ENCODE measurements around the gene CDT1. TPM values are rescaled to one million over a fixed set of nuclear protein-coding genes. Genes with fewer than 3 reads are reported as not detected.

CDT1 gene
- total and polyA plus RNA-seq, 5 donors, result 0.27 to 3.1 (median 0.67) TPM

DNA sequence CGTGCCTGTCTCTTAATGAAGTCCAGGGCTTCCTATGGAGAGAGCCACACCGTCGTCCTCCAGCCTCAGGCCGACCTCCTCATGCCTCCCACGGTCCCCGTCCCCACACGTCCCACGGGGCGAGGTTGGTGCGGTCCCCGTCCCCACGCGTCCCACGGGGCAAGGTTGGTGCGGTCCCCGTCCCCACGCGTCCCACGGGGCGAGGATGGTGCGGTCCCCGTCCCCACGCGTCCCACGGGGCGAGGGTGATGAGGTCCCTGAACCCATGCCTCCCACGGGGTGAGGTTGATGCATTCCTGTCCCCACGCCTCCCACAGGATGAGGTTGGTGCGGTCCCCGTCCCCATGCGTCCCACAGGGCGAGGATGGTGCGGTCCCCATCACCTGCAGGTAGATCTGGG is 32.2 kb downstream of the CDT1 start:
- Histone ChIP-seq H3K9me3 (ENCODE audit: control insufficient read depth, low read length) (no peaks in the 10 kb centered on the region), H3K27me3 (ENCODE audit: control insufficient read depth, insufficient read depth) (no peaks in the 10 kb centered on the region), H3K4me3 (ENCODE audit: low read length) (no peak overlapping the region), H3K27ac (ENCODE audit: low read length) (no peak overlapping the region), H3K4me1 (ENCODE audit: control insufficient read depth, insufficient read depth, low read length) (no peaks in the 10 kb centered on the region)
- ATAC-seq, result no peak
- 95% methylated on average over 33 of the region's 33 CpGs for WGBS
- no peak for DNase-seq
- intact Hi-C loops (cut with DNase I), result no loop called here

DNA sequence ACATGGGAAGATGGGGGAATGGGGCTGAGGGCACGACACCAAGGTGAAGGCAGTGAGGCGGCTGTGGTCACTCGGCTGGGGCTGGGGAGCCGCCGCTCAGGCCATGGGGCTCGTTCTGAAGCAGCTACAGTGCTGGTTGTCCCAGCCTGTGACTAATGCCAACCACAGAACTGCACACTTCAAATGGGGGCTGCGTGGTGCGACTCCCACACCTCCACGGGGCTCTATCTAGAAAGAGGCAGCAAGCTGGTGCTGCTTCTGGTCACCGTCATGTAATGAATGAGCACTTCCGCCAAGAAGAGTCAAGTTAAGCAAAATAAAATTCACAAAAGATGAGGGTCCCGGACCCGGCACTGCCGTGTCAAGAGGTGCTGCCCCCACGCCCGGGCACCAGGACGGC is 33.2 kb downstream of the CDT1 start:
- no peak overlapping the region for H3K4me3 ChIP-seq (ENCODE audit: low read length)

DNA sequence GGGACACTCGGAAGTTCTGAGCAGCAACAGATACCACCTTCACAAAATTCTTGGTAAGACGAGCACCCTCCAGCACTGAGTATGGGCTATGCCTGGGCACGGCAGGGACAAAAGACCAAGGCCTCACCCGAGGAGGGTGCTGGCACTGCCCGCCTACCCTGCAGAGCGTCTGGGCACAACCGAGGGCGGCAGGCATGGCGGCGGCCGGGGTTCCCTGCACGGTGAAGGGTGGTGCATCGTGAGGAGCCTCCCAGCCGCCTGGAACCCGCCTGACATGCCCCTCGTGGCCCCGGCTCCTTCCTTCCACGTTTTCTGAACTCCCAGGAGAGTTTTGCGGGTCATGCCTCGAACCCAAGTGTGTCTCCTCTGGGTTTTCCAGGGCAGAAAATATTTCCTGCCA is 34.2 kb downstream of the CDT1 start:
- intact Hi-C loops (cut with DNase I), result no loop called here
- WGBS, result 93% methylated on average over 20 of the region's 20 CpGs
- H3K27me3 ChIP-seq (ENCODE audit: control insufficient read depth, insufficient read depth), result no peaks in the 10 kb centered on the region
- DNase-seq (no peak), ATAC-seq (no peak)
- H3K4me3 ChIP-seq (ENCODE audit: low read length), result no peak overlapping the region
- H3K27ac ChIP-seq (ENCODE audit: low read length), result no peak overlapping the region
- no peaks in the 10 kb centered on the region for H3K4me1 ChIP-seq (ENCODE audit: control insufficient read depth, insufficient read depth, low read length)
- no peaks in the 10 kb centered on the region for H3K9me3 ChIP-seq (ENCODE audit: control insufficient read depth, low read length)

More for the DNA sequence above, 33.2 kb downstream of the CDT1 start:
- DNase-seq (no peak), ATAC-seq (no peak)
- WGBS, result 91% methylated on average over 17 of the region's 17 CpGs
- H3K4me1 ChIP-seq (ENCODE audit: control insufficient read depth, insufficient read depth, low read length), result no peaks in the 10 kb centered on the region
- intact Hi-C loops (cut with DNase I), result no loop called here
- no peaks in the 10 kb centered on the region for H3K9me3 ChIP-seq (ENCODE audit: control insufficient read depth, low read length)
- H3K27ac ChIP-seq (ENCODE audit: low read length), result no peak overlapping the region
- H3K27me3 ChIP-seq (ENCODE audit: control insufficient read depth, insufficient read depth), result no peaks in the 10 kb centered on the region

DNA sequence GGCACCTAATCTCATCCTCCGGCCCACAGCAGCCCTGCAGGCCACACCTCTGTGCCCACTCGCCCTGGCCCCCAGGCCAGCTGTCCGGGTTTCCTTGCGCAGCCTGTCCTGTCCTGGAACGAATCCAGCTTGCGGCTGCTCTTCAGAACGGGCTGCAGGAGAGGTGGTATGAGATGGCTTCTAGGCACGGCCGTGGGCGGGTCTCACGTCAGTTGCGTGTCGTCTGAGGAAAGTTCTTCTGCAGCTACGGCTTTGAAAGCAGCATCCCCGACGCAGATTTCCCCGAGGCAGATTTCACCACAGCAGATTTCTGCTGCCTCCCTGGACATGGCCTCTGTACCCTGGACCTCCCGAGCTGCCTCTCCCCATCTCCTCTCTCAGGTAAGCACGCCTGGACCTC is 35.0 kb downstream of the CDT1 start:
- ATAC-seq (no peak), DNase-seq (no peak)
- Histone ChIP-seq H3K4me3 (ENCODE audit: low read length) (no peak overlapping the region), H3K27ac (ENCODE audit: low read length) (no peak overlapping the region), H3K4me1 (ENCODE audit: control insufficient read depth, insufficient read depth, low read length) (no peaks in the 10 kb centered on the region), H3K9me3 (ENCODE audit: control insufficient read depth, low read length) (no peaks in the 10 kb centered on the region), H3K27me3 (ENCODE audit: control insufficient read depth, insufficient read depth) (no peaks in the 10 kb centered on the region)
- intact Hi-C loops (cut with DNase I), result no loop called here
- 88% methylated on average over 19 of the region's 19 CpGs for WGBS

DNA sequence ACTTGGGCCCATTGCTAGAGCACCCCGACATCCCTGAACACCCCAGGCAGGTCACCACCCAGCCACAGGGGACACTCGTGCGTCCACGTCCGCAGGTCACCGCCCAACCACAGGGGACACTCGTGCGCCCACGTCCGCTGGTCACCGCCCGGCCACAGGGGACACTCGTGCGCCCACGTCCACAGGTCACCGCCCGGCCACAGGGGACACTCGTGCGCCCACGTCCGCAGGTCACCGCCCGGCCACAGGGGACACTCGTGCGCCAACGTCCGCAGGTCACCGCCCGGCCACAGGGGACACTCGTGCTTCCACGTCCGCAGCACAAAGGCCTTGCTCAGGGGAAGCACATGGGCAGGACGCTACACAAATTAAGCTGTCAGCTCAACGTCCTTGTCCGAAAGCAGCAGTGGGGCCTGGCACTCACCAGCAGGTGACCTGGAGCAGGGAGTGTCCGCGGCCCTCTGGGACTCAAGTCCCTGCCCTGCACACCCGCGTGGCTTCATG is 35.5 kb downstream of the CDT1 start:
- Histone ChIP-seq H3K4me3 (ENCODE audit: low read length) (no peak overlapping the region), H3K27ac (ENCODE audit: low read length) (no peak overlapping the region), H3K9me3 (ENCODE audit: control insufficient read depth, low read length) (no peaks in the 10 kb centered on the region), H3K27me3 (ENCODE audit: control insufficient read depth, insufficient read depth) (no peaks in the 10 kb centered on the region), H3K4me1 (ENCODE audit: control insufficient read depth, insufficient read depth, low read length) (no peaks in the 10 kb centered on the region)
- WGBS, result 90% methylated on average over 39 of the region's 39 CpGs
- intact Hi-C loops (cut with DNase I), result no loop called here
- DNase-seq, result no peak
- no peak for ATAC-seq

DNA sequence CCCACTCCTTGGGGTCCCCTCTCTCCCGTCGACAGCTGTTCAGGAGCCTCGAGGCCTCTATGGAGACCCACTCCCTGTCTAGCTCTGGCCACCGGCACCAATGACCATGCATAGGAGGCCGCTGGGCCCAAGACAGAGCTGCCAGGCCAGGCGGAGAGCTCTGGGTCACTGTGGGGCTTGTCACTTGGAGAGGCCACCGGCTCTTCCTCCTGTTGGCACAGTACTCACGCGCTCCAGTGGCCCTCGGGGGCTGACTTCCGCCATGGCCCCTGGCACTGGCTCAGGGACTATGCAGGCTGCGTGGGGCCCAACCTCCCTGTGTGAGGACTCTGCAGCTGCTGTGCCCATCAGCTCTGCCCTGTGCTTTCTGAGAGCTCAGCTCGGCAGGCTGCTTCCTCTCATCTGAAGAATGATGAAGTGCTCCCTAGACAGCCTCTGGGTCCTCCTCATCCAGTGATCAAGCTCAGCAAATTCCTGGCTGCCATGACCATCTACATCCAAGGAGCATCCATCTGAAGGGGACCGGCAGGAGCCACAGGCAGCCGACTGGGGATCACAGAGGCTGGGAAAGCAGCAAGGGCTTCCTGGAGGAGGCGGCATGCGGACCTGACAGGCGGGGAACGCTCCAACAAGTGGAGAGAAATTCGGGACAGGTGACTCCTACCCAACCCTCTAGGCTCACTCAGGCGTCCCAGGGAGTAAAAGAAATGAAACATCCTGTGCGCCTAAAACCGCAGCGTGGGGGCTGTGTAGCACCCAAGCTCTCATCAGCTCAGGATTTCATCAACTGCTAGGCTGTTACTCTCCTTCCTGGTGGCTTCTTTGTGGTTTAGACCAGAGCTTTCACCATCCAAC is 36.4 kb downstream of the CDT1 start:
- no peak for ATAC-seq
- WGBS, result 92% methylated on average over 24 of the region's 24 CpGs
- Histone ChIP-seq H3K4me1 (ENCODE audit: control insufficient read depth, insufficient read depth, low read length) (no peaks in the 10 kb centered on the region), H3K4me3 (ENCODE audit: low read length) (no peak overlapping the region), H3K9me3 (ENCODE audit: control insufficient read depth, low read length) (no peaks in the 10 kb centered on the region), H3K27ac (ENCODE audit: low read length) (no peak overlapping the region), H3K27me3 (ENCODE audit: control insufficient read depth, insufficient read depth) (no peaks in the 10 kb centered on the region)
- intact Hi-C loops (cut with DNase I), result no loop called here
- no peak for DNase-seq

DNA sequence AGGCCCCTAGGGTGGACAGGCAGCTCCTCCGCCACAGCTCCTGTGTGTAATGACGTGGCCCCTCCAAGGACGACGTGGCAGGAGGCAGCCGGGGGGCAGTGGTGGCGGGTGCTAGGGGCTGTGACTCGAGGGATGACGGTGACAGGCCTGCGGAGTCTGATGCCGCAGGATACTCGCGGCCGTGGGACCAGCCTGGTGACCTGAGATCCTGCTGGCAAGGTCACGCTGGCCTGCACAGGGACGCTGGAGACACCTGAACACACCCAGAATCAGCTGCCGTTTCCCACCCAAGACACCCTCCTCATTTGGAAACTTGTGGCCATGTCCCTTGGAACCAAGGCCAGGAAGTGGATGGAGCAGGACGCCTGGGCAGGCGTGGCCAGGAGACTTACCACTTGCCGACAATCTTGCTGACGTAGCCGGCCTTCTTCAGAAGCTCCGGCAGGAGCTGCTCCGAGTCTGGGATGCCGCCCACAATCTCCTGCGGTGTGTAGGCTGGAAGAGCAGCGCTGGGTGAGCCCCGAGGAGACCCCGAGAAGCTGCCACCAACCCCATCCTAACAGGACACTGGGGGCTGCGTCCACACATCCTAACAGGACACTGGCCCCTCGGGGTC is 37.1 kb downstream of the CDT1 start:
- Histone ChIP-seq H3K9me3 (ENCODE audit: control insufficient read depth, low read length) (no peaks in the 10 kb centered on the region), H3K27ac (ENCODE audit: low read length) (no peak overlapping the region), H3K4me1 (ENCODE audit: control insufficient read depth, insufficient read depth, low read length) (no peaks in the 10 kb centered on the region), H3K27me3 (ENCODE audit: control insufficient read depth, insufficient read depth) (no peaks in the 10 kb centered on the region), H3K4me3 (ENCODE audit: low read length) (no peak overlapping the region)
- 94% methylated on average over 30 of the region's 30 CpGs for WGBS
- ATAC-seq, result no peak
- intact Hi-C loops (cut with DNase I), result no loop called here
- DNase-seq, result no peak

DNA sequence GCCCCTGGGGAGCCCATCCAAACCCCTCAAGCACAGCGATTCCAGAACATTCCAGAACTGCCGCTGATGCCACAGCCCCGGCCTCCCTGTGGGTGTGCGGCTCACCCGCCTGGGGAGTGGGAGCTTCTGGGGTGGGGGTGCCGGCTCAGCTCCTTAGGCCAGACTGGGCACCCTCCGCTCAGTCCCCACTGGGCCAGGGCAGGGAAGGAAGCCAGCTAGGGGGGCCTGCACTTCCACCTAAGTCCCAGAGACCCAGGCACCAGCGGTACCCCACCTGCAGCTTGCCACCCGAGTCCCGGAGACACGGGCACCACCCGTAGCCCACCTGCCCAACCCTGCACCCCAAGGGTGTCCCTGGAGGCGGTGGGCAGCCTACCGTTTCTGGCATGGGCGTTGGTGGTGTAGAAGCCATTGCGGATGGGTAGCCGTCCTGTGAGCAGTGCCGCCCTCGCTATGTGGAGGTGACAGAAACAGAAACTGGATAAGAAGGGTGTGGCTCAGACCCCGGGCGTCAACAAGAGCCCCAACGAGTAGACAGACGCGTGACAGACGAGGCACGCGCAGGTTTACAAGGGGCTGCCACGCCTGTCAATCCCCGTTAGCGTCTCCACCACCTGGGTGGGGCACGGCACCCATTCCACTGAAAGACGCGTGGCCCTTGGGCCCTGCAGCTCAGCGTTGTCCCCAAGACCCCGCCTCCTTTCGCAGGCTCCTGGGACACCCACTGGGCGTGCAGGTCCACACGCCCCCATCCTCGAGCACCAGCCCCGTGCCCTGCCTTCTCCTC is 38.1 kb downstream of the CDT1 start:
- no peak for DNase-seq
- Histone ChIP-seq H3K4me3 (ENCODE audit: low read length) (no peak overlapping the region), H3K27me3 (ENCODE audit: control insufficient read depth, insufficient read depth) (no peaks in the 10 kb centered on the region), H3K27ac (ENCODE audit: low read length) (no peak overlapping the region), H3K4me1 (ENCODE audit: control insufficient read depth, insufficient read depth, low read length) (no peaks in the 10 kb centered on the region), H3K9me3 (ENCODE audit: control insufficient read depth, low read length) (no peaks in the 10 kb centered on the region)
- intact Hi-C loops (cut with DNase I), result no loop called here
- no peak for ATAC-seq
- 94% methylated on average over 40 of the region's 40 CpGs for WGBS

DNA sequence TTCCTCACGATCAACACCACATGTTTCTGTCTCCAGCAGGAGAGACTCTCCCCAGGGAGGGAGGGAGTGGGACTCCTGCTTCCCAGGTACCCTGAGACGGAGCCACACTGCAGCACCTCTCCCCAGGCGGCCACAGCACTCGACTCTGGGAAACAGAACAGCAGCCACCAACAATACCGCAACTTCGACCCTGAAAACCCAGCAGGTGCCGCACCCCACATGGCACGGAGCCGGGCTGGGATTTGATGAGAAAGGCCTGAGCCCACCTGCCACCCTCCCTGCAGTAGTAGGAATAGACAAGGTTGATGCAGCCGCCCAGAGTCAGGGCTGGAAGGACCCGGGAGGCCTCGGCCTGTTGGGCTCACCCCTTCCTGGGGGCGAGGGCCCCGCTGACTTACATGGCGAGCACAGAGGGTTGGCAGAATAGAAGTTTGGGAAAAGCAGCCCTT is 38.7 kb downstream of the CDT1 start:
- no peaks in the 10 kb centered on the region for H3K9me3 ChIP-seq (ENCODE audit: control insufficient read depth, low read length)
- WGBS, result 95% methylated on average over 15 of the region's 15 CpGs
- no peak overlapping the region for H3K27ac ChIP-seq (ENCODE audit: low read length)
- DNase-seq (peak in 1 of 3 donors; percentile 49), ATAC-seq (no peak)
- no peaks in the 10 kb centered on the region for H3K4me1 ChIP-seq (ENCODE audit: control insufficient read depth, insufficient read depth, low read length)
- H3K27me3 ChIP-seq (ENCODE audit: control insufficient read depth, insufficient read depth), result no peaks in the 10 kb centered on the region
- intact Hi-C loops (cut with DNase I), result no loop called here
- H3K4me3 ChIP-seq (ENCODE audit: low read length), result no peak overlapping the region

DNA sequence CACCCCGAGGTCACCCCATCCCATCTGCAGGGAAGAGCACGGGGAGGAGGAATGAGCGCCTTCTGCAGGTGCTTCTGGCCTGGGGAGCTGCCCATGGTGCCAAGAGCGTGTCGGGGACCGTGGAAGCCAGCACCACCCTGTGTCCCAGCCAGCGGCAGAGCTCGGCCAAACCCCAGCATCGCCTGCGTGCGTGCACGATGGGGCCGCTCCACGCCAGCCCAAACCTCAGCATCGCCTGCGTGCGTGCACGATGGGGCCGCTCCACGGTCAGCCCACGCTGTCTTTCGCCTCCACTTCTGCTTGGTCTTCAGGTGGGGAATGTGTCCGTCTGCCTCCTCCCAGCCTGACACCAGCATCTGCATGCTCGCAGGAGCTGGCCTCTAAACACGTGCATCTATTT is 39.2 kb downstream of the CDT1 start:
- 95% methylated on average over 25 of the region's 25 CpGs for WGBS

DNA sequence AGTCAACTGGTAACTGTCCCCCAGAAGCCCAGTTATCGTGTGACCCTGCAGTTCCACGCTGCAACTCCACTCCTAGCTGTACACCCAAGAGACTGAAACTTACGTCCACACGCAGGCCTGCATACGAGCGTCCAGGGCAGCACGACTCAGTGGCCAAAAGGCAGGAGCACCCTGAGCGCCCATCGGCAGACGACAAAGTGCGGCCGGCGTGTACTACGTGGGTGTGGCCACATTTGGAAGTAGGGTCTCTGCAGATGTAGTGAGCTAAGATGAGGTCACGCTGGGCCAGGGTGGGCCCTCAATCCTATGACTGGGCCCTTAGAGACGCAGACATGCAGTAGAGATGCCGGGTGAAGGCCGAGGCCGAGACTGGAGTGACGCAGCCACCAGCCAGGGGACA is 39.7 kb downstream of the CDT1 start:
- ATAC-seq (no peak), DNase-seq (no peak)
- Histone ChIP-seq H3K27me3 (ENCODE audit: control insufficient read depth, insufficient read depth) (no peaks in the 10 kb centered on the region), H3K4me3 (ENCODE audit: low read length) (no peak overlapping the region), H3K27ac (ENCODE audit: low read length) (no peak overlapping the region), H3K4me1 (ENCODE audit: control insufficient read depth, insufficient read depth, low read length) (no peaks in the 10 kb centered on the region), H3K9me3 (ENCODE audit: control insufficient read depth, low read length) (no peaks in the 10 kb centered on the region)
- intact Hi-C loops (cut with DNase I), result no loop called here
- WGBS, result 95% methylated on average over 20 of the region's 20 CpGs

More for the DNA sequence above, 39.2 kb downstream of the CDT1 start:
- no peak overlapping the region for H3K4me3 ChIP-seq (ENCODE audit: low read length)
- ATAC-seq, result no peak
- H3K9me3 ChIP-seq (ENCODE audit: control insufficient read depth, low read length), result no peaks in the 10 kb centered on the region
- no peaks in the 10 kb centered on the region for H3K27me3 ChIP-seq (ENCODE audit: control insufficient read depth, insufficient read depth)
- intact Hi-C loops (cut with DNase I), result no loop called here
- no peak overlapping the region for H3K27ac ChIP-seq (ENCODE audit: low read length)
- no peak for DNase-seq
- no peaks in the 10 kb centered on the region for H3K4me1 ChIP-seq (ENCODE audit: control insufficient read depth, insufficient read depth, low read length)
